GM13976 (cell line): ENCODE results near the gene C9orf40.

ENCODE experiments used
- DNase-seq: peaks from one replicate; pipeline ENCODE4 v3.0.0; 2012; ENCODE audit warnings: low spot score
- CTCF ChIP-seq: IDR thresholded peaks from 2 replicates; pipeline ENCODE4 v1.5.1; 2012; ENCODE audit warnings: borderline replicate concordance, mild to moderate bottlenecking; ENCODE audit not compliant: insufficient read depth; ENCODE audit errors: extremely low read depth, missing control alignments, control extremely low read depth
- in situ Hi-C: fragments of 300-500 bp; cut with MboI; formaldehyde crosslinking; loops from one replicate; pipeline ENCODE4 v1.12.0; 2022; ENCODE audit warnings: low sequenced_read_pairs, mixed read lengths, inconsistent platforms; ENCODE audit not compliant: unreplicated experiment

Gene C9orf40

GRCh38 chr9:74948937-74949336, 3.8 kb downstream of the C9orf40 start:
- in situ Hi-C loops, result no loop called here
- no peak for DNase-seq
- TF ChIP-seq CTCF, result no peak

GRCh38 chr9:74946686-74947085, 6.0 kb downstream of the C9orf40 start:
- no peak for DNase-seq
- TF ChIP-seq CTCF, result no peak
- in situ Hi-C loops, result no loop called here

- DNase-seq, result no peak
- TF ChIP-seq CTCF, result no peak
- in situ Hi-C loops, result no loop called here
These were observed 9.9 kb downstream of the C9orf40 start for GRCh38 chr9:74942801-74943200.

- TF ChIP-seq CTCF, result no peak
- DNase-seq, result no peak
- in situ Hi-C loops, result no loop called here
These were observed 12.1 kb downstream of the C9orf40 start for GRCh38 chr9:74940600-74940999.

GRCh38 chr9:74935008-74935407, 17.7 kb downstream of the C9orf40 start:
- in situ Hi-C loops, result no loop called here
- DNase-seq, result no peak
- TF ChIP-seq CTCF, result no peak

- in situ Hi-C loops, result no loop called here
- no peak for TF ChIP-seq CTCF
- no peak for DNase-seq
These were observed 31.0 kb downstream of the C9orf40 start for GRCh38 chr9:74921737-74922136.

- in situ Hi-C loops, result no loop called here
- DNase-seq, result no peak
- TF ChIP-seq CTCF, result no peak
These were observed 31.6 kb downstream of the C9orf40 start for GRCh38 chr9:74920944-74921626.
